ENCODE results near the gene HNRNPA1. TPM values are rescaled to one million over a fixed set of nuclear protein-coding genes. Genes with fewer than 3 reads are reported as not detected.

HNRNPA1 gene
- polyA plus RNA-seq, 1 donor from 2014 or later = 613 TPM

DNA sequence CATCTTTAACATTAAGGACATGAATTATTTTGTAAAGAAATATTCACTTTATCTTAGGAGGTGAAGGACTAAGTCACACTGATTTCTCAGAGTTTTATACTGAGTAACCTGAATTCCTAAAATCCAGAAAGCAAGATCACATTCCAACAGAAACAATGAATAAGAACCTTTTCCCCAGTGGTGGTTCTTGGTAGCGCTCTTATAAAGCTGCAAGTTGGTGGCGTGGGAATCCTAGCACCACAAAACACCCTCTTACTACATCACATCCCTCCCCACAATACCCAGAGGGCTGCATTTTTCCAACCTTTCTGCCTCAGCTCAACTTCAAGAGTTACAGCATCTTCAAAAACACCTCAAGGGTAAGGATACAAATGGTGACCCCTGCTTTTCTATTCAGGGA is 47.7 kb upstream of the HNRNPA1 start:
- TF ChIP-seq, protein P1, sequence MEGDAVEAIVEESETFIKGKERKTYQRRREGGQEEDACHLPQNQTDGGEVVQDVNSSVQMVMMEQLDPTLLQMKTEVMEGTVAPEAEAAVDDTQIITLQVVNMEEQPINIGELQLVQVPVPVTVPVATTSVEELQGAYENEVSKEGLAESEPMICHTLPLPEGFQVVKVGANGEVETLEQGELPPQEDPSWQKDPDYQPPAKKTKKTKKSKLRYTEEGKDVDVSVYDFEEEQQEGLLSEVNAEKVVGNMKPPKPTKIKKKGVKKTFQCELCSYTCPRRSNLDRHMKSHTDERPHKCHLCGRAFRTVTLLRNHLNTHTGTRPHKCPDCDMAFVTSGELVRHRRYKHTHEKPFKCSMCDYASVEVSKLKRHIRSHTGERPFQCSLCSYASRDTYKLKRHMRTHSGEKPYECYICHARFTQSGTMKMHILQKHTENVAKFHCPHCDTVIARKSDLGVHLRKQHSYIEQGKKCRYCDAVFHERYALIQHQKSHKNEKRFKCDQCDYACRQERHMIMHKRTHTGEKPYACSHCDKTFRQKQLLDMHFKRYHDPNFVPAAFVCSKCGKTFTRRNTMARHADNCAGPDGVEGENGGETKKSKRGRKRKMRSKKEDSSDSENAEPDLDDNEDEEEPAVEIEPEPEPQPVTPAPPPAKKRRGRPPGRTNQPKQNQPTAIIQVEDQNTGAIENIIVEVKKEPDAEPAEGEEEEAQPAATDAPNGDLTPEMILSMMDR (IDR thresholded peaks at IDR 0.05; ENCODE audit: poor library complexity, severe bottlenecking) = peak; percentile 12
- no peak for TF ChIP-seq POLR2AphosphoS5 (IDR thresholded peaks at IDR 0.05)

DNA sequence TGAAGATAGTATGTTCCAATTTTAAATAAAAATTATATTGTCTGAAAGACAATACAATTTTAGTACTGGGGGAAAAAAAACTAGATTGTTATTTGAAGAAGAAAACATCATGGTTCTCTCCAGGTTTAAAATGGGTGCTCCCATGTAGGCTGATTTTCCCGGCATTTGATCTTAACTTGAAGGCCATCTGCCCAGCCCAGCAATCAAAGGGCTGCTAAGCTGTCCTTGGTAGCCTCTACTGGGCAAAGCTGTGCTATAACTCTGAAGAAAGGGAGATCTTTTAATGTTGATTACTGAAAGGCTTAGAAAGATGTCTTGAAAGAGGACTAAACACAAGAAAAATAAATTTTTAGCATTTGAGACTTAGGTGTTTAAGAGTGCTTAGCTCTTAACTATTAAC is 42.0 kb upstream of the HNRNPA1 start:
- Histone ChIP-seq H3K9me2 (ENCODE audit: insufficient read depth, low read length) (no peaks in the 10 kb centered on the region), H3K4me3 (ENCODE audit: low read length) (no peak overlapping the region), H3F3A (ENCODE audit: insufficient read depth, low read length, poor library complexity, severe bottlenecking) (no peaks in the 10 kb centered on the region), H3K9ac (ENCODE audit: low read length) (no peak overlapping the region), H3K36me3 (ENCODE audit: insufficient read depth, low read length) (peaks cover 9% of the 10 kb centered on the region), H3K9me3 (ENCODE audit: low read length) (no peaks in the 10 kb centered on the region), H3K4me2 (ENCODE audit: low read length) (no peak overlapping the region), H3K79me2 (replicated peaks; ENCODE audit: insufficient read depth, low read length) (no peaks in the 10 kb centered on the region), H4K20me1 (ENCODE audit: insufficient read depth) (no peaks in the 10 kb centered on the region), H3K27me3 (ENCODE audit: insufficient read depth, low read depth, low read length) (no peaks in the 10 kb centered on the region), H2AFZ (ENCODE audit: low read depth, low read length) (no peak overlapping the region), H3K27ac (ENCODE audit: low read length) (no peak overlapping the region)
- no peak for TF ChIP-seq EP300 (conservative IDR thresholded peaks at IDR 0.05; ENCODE audit: poor library complexity, severe bottlenecking)
- TF ChIP-seq POLR2AphosphoS5 (IDR thresholded peaks at IDR 0.05) = no peak
- TF ChIP-seq RAD21 (conservative IDR thresholded peaks at IDR 0.05) = no peak
- TF ChIP-seq, protein P2, sequence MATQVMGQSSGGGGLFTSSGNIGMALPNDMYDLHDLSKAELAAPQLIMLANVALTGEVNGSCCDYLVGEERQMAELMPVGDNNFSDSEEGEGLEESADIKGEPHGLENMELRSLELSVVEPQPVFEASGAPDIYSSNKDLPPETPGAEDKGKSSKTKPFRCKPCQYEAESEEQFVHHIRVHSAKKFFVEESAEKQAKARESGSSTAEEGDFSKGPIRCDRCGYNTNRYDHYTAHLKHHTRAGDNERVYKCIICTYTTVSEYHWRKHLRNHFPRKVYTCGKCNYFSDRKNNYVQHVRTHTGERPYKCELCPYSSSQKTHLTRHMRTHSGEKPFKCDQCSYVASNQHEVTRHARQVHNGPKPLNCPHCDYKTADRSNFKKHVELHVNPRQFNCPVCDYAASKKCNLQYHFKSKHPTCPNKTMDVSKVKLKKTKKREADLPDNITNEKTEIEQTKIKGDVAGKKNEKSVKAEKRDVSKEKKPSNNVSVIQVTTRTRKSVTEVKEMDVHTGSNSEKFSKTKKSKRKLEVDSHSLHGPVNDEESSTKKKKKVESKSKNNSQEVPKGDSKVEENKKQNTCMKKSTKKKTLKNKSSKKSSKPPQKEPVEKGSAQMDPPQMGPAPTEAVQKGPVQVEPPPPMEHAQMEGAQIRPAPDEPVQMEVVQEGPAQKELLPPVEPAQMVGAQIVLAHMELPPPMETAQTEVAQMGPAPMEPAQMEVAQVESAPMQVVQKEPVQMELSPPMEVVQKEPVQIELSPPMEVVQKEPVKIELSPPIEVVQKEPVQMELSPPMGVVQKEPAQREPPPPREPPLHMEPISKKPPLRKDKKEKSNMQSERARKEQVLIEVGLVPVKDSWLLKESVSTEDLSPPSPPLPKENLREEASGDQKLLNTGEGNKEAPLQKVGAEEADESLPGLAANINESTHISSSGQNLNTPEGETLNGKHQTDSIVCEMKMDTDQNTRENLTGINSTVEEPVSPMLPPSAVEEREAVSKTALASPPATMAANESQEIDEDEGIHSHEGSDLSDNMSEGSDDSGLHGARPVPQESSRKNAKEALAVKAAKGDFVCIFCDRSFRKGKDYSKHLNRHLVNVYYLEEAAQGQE (IDR thresholded peaks at IDR 0.05; ENCODE audit: borderline replicate concordance) = no peak
- no peak for TF ChIP-seq EZH2 (IDR thresholded peaks at IDR 0.05; ENCODE audit: borderline replicate concordance, insufficient read depth, low read length, poor library complexity, severe bottlenecking)
- TF ChIP-seq, protein P1 (IDR thresholded peaks at IDR 0.05; ENCODE audit: poor library complexity, severe bottlenecking) = no peak
- no peak for TF ChIP-seq MXI1 (conservative IDR thresholded peaks at IDR 0.05; ENCODE audit: poor library complexity, severe bottlenecking)
- TF ChIP-seq TAF1 (IDR thresholded peaks at IDR 0.05; ENCODE audit: low read depth) = no peak
- TF ChIP-seq SMC3 (conservative IDR thresholded peaks at IDR 0.05; ENCODE audit: poor library complexity) = no peak

More for the DNA sequence above, 47.7 kb upstream of the HNRNPA1 start:
- Histone ChIP-seq H4K20me1 (ENCODE audit: insufficient read depth) (no peaks in the 10 kb centered on the region), H2AFZ (ENCODE audit: low read depth, low read length) (no peak overlapping the region), H3K4me3 (ENCODE audit: low read length) (no peak overlapping the region), H3F3A (ENCODE audit: insufficient read depth, low read length, poor library complexity, severe bottlenecking) (no peaks in the 10 kb centered on the region), H3K27ac (ENCODE audit: low read length) (no peak overlapping the region), H3K9me2 (ENCODE audit: insufficient read depth, low read length) (no peaks in the 10 kb centered on the region), H3K9ac (ENCODE audit: low read length) (no peak overlapping the region), H3K36me3 (ENCODE audit: insufficient read depth, low read length) (peaks cover 6% of the 10 kb centered on the region), H3K79me2 (replicated peaks; ENCODE audit: insufficient read depth, low read length) (no peaks in the 10 kb centered on the region), H3K27me3 (ENCODE audit: insufficient read depth, low read depth, low read length) (no peaks in the 10 kb centered on the region), H3K9me3 (ENCODE audit: low read length) (no peaks in the 10 kb centered on the region), H3K4me2 (ENCODE audit: low read length) (no peak overlapping the region)
